B cell (primary cell): Measurements from ENCODE around the gene WDFY4. TPM values are rescaled to one million over a fixed set of nuclear protein-coding genes. Genes with fewer than 3 reads are reported as not detected.

Source experiments
- ATAC-seq: fragments of 200-7000 bp; cut with Tn5 transposase; one replicate; pipeline ENCODE4 v1.10.0; 2021; ENCODE audit warnings: low read depth, mild to moderate bottlenecking, moderate number of reproducible peaks, moderate library complexity
- CTCF ChIA-PET: fragments of 350-600 bp; sonication (Branson Sonifier 250); formaldehyde crosslinking; loops from one replicate; lab custom pipeline; 2021; ENCODE audit warnings: antibody characterized with exemption, inconsistent platforms; lab: Charles Lee
- POLR2A ChIA-PET: fragments of 350-600 bp; sonication (Branson Sonifier 250); formaldehyde crosslinking; loops from one replicate; lab custom pipeline; 2021; ENCODE audit warnings: antibody characterized with exemption; lab: Charles Lee
- DNase-seq: peaks from one replicate; pipeline ENCODE4 v3.0.0; 2013
- H2AFZ ChIP-seq: 2 replicates; pipeline ENCODE4 v1.6.1; 2012; ENCODE audit warnings: mild to moderate bottlenecking, low read depth, low read length; ENCODE audit not compliant: insufficient read depth, poor library complexity, severe bottlenecking
- H3K27ac ChIP-seq, 2 donors: 1 replicate in 1 of 2; 2 replicates in 1 of 2; pipeline ENCODE4 v1.5.1; 2012 to 2013; ENCODE audit warnings: low read length in 2 of 2, mild to moderate bottlenecking in 2 of 2, moderate library complexity in 1 of 2
- H3K27me3 ChIP-seq, 4 experiments: fragments of 200-600 bp in 1 of 4; sonication (generic) in 1 of 4; replicated peaks in 1 of 4; 1 replicate in 2 of 4; 2 replicates in 2 of 4; pipeline versions ENCODE4 v1.6.1 to v1.7.0; 2013 to 2016; ENCODE audit warnings: low read length in 3 of 4, mild to moderate bottlenecking in 2 of 4, mixed read lengths in 1 of 4, moderate library complexity in 1 of 4; ENCODE audit not compliant: insufficient read depth in 4 of 4, control insufficient read depth in 3 of 4; ENCODE audit errors: control extremely low read depth in 1 of 4
- H3K36me3 ChIP-seq, 2 experiments: replicated peaks in 1 of 2; 1 replicate in 1 of 2; 2 replicates in 1 of 2; pipeline versions ENCODE4 v1.6.1 to v1.7.1; 2013; ENCODE audit warnings: low read length in 1 of 2; ENCODE audit not compliant: insufficient read depth in 2 of 2, control insufficient read depth in 1 of 2; ENCODE audit errors: control extremely low read depth in 1 of 2, extremely low read depth in 1 of 2
- H3K4me1 ChIP-seq, 2 donors: fragments of 200-600 bp in 1 of 2; sonication (generic) in 1 of 2; 1 replicate in 1 of 2; 2 replicates in 1 of 2; pipeline versions ENCODE4 v1.5.1 to v1.6.1; 2013 to 2017; ENCODE audit warnings: low read length in 2 of 2; ENCODE audit not compliant: control insufficient read depth in 2 of 2, insufficient read depth in 2 of 2
- H3K4me2 ChIP-seq: replicated peaks from 2 replicates; pipeline ENCODE3; 2012; ENCODE audit warnings: mild to moderate bottlenecking, low read depth, low read length; ENCODE audit not compliant: poor library complexity, severe bottlenecking
- H3K4me3 ChIP-seq, 5 experiments: fragments of 200-600 bp in 1 of 5; sonication (generic) in 1 of 5; 1 replicate in 3 of 5; 2 replicates in 2 of 5; pipeline versions ENCODE4 v1.5.1 to v1.7.0; 2011 to 2016; ENCODE audit warnings: low read length in 4 of 5, mild to moderate bottlenecking in 4 of 5, low read depth in 2 of 5, control low read depth in 1 of 5, moderate library complexity in 1 of 5; ENCODE audit not compliant: insufficient read depth in 1 of 5; ENCODE audit errors: control extremely low read depth in 1 of 5, extremely low read depth in 1 of 5
- H3K79me2 ChIP-seq: fragments of 200-600 bp; sonication (generic); one replicate; pipeline ENCODE4 v1.6.0; 2016; ENCODE audit warnings: low read length; ENCODE audit not compliant: control insufficient read depth, insufficient read depth
- H3K9ac ChIP-seq: fragments of 200-600 bp; sonication (generic); 2 replicates; pipeline ENCODE4 v1.6.1; 2017; ENCODE audit warnings: mild to moderate bottlenecking, low read length, moderate library complexity
- H3K9me3 ChIP-seq, 3 donors: one replicate each; pipeline versions ENCODE4 v1.6.1 to v1.7.1; 2013; ENCODE audit warnings: low read length in 2 of 3; ENCODE audit not compliant: control insufficient read depth in 2 of 3, insufficient read depth in 1 of 3; ENCODE audit errors: control extremely low read depth in 1 of 3
- H4K20me1 ChIP-seq: 2 replicates; pipeline ENCODE4 v1.6.0; 2012; ENCODE audit warnings: mild to moderate bottlenecking, low read length; ENCODE audit not compliant: insufficient read depth, control insufficient read depth, poor library complexity, severe bottlenecking
- H3K27ac Mint-ChIP-seq: one replicate; pipeline ENCODE4 v1.8.0; 2021; ENCODE audit warnings: mixed read lengths
- H3K27me3 Mint-ChIP-seq: one replicate; pipeline ENCODE4 v1.8.0; 2021; ENCODE audit warnings: mixed read lengths
- H3K4me1 Mint-ChIP-seq: one replicate; pipeline ENCODE4 v1.8.0; 2021; ENCODE audit warnings: mixed read lengths
- H3K4me3 Mint-ChIP-seq: one replicate; pipeline ENCODE4 v1.8.0; 2021; ENCODE audit warnings: mixed read lengths
- H3K9me3 Mint-ChIP-seq: one replicate; pipeline ENCODE4 v1.8.0; 2022; ENCODE audit warnings: mixed read lengths; ENCODE audit not compliant: insufficient read depth
- EZH2 ChIP-seq: IDR thresholded peaks from 2 replicates; pipeline ENCODE4 v1.6.1; 2012; ENCODE audit warnings: borderline replicate concordance, low read depth, mild to moderate bottlenecking, moderate library complexity, low read length; ENCODE audit not compliant: insufficient read depth, poor library complexity, severe bottlenecking
- WGBS: methylation state at CpG from one replicate; pipeline ENCODE4 v1.1.5; 2013; ENCODE audit warnings: missing lambda C conversion rate; ENCODE audit not compliant: insufficient coverage; 5-methylcytosine and 5-hydroxymethylcytosine counted together
- intact Hi-C: fragments of 100-400 bp; cut with micrococcal nuclease; formaldehyde crosslinking; loops from one replicate; pipeline ENCODE4 v1.10.0; 2022
- polyA plus RNA-seq: library from polyadenylated mRNA; depleted of rRNA; stranded (reverse); fragments of >200 nt; gene quantifications from 2 replicates; pipeline ENCODE4 v1.2.3, GENCODE V29; 2012
- total RNA-seq, 2 donors: library from RNA; stranded (reverse); fragments of 120-200 nt in 1 of 2; gene quantifications; 1 replicate in 1 of 2; 2 replicates in 1 of 2; pipeline versions ENCODE4 v1.2.3 to v1.2.4, GENCODE V29; 2013 to 2022
- TF ChIP-seq, protein P1 (sequence below): fragments of 200-600 bp; IDR thresholded peaks from one replicate; pipeline ENCODE4 v1.8.0; 2022; ENCODE audit warnings: antibody characterized with exemption, mild to moderate bottlenecking

The WDFY4 gene
- total and polyA plus RNA-seq, 2 donors (not counting 1 experiment from before 2014, with no cell fraction given): 262 to 560 TPM

DNA sequence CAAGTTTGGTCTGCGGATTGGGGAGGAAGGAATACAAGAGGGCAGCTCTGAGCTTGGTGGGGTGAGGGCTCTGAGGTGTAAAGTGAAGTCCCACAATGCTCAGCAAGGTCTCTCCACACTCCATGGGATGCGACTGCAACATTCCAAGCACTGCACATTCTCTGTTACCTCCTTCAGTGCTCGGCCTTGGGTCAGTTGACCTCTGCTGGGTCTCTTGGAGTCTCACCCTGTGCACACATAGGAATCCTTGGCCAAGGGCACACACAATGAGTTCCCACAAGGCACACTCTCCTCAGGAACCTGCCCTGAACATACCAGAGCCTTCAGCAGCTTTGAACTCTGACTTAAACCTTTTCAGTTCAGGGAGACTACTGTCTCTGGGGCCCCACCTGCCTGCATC, 2.4 kb upstream of the WDFY4 start:
- DNase-seq (no peak), ATAC-seq (no peak)
- ChIA-PET POLR2A (interaction anchor here (0.7 to 4.4 kb wide), 3 partner anchors 12 to 19 kb away, joined by 4 to 263 read pairs (median 4); no protein-coding TSS in a partner anchor), CTCF (interaction anchor here (0.7 to 9.6 kb wide), 5 partner anchors 10 to 24 kb away, joined by 3 to 139 read pairs (median 3); no protein-coding TSS in a partner anchor)
- peak overlapping the region; percentile 35 for H2AFZ ChIP-seq
- TF ChIP-seq, protein P1, sequence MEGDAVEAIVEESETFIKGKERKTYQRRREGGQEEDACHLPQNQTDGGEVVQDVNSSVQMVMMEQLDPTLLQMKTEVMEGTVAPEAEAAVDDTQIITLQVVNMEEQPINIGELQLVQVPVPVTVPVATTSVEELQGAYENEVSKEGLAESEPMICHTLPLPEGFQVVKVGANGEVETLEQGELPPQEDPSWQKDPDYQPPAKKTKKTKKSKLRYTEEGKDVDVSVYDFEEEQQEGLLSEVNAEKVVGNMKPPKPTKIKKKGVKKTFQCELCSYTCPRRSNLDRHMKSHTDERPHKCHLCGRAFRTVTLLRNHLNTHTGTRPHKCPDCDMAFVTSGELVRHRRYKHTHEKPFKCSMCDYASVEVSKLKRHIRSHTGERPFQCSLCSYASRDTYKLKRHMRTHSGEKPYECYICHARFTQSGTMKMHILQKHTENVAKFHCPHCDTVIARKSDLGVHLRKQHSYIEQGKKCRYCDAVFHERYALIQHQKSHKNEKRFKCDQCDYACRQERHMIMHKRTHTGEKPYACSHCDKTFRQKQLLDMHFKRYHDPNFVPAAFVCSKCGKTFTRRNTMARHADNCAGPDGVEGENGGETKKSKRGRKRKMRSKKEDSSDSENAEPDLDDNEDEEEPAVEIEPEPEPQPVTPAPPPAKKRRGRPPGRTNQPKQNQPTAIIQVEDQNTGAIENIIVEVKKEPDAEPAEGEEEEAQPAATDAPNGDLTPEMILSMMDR: no peak
- TF ChIP-seq EZH2: no peak
- H3K27ac ChIP-seq: peak overlapping the region; percentile 29 to 99
- H4K20me1 ChIP-seq: no peaks in the 10 kb centered on the region
- no peak overlapping the region for H3K9ac ChIP-seq
- H3K79me2 ChIP-seq: peaks cover 49% of the 10 kb centered on the region
- peaks cover 2% of the 10 kb centered on the region for H3K9me3 Mint-ChIP-seq
- H3K27me3 ChIP-seq: no peaks in the 10 kb centered on the region
- peak overlapping the region; percentile 34 for H3K4me2 ChIP-seq
- no peak overlapping the region for H3K4me3 ChIP-seq
- peak overlapping the region; percentile 42 for H3K4me3 Mint-ChIP-seq
- no peaks in the 10 kb centered on the region for H3K27me3 Mint-ChIP-seq
- peaks cover 59 to 69% of the 10 kb centered on the region in 2 donors for H3K4me1 ChIP-seq
- 91% methylated on average over 2 of the region's 3 CpGs for WGBS
- H3K27ac Mint-ChIP-seq: peak overlapping the region; percentile 97
- peaks cover 63% of the 10 kb centered on the region for H3K4me1 Mint-ChIP-seq
- H3K9me3 ChIP-seq: peaks cover 3 to 9% (median 4%) of the 10 kb centered on the region in 3 donors
- intact Hi-C loops: loop anchor here (5.0 to 10.0 kb wide), 2 partner anchors 120 to 513 kb away; no protein-coding TSS in a partner anchor
- peaks cover 0 to 2% of the 10 kb centered on the region in 2 experiments for H3K36me3 ChIP-seq

DNA sequence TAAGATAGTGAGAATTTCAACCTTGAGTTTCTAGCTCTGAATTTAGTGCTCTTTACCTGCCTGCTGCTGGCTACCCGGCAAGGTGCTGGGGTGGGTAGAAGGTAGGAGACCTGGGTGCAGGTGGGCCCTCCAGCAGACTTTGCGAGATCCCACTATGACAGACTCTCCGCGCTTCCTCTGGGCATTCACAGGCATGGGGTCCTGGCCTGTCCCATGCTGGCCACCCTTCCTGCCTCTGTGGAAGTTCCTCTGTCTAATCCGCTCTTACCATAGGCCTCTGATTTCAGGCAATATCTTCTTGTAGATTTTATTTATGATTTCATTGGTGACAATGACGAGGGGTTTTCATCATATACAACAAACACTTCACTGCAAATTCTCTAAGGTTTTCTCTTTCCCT, 1.2 kb upstream of the WDFY4 start:
- Histone ChIP-seq H3K27ac (peak overlapping the region; percentile 99), H3K36me3 (peaks cover 0 to 2% of the 10 kb centered on the region in 2 experiments), H3K4me2 (peak overlapping the region; percentile 90), H3K4me3 (peak overlapping the region in 3 of 5 experiments; percentile 73 to 87 (median 86)), H3K4me1 (peaks cover 54 to 65% of the 10 kb centered on the region in 2 donors), H3K9me3 (peaks cover 0 to 6% (median 4%) of the 10 kb centered on the region in 3 donors), H3K79me2 (peaks cover 61% of the 10 kb centered on the region), H2AFZ (peak overlapping the region; percentile 56), H3K27me3 (no peaks in the 10 kb centered on the region), H4K20me1 (no peaks in the 10 kb centered on the region), H3K9ac (peak overlapping the region; percentile 88)
- Mint-ChIP-seq H3K27me3 (no peaks in the 10 kb centered on the region), H3K9me3 (no peaks in the 10 kb centered on the region), H3K4me3 (peak overlapping the region; percentile 94), H3K27ac (peak overlapping the region; percentile 97), H3K4me1 (peaks cover 62% of the 10 kb centered on the region)
- intact Hi-C loops: loop anchor here (5.0 to 10.0 kb wide), 2 partner anchors 119 to 511 kb away; no protein-coding TSS in a partner anchor
- ATAC-seq (no peak), DNase-seq (no peak)
- POLR2A ChIA-PET: interaction anchor here (0.5 to 4.4 kb wide), 6 partner anchors 11 to 105 kb away, joined by 3 to 263 read pairs (median 5); no protein-coding TSS in a partner anchor
- WGBS: 100% methylated on average over 1 of the region's 6 CpGs
- TF ChIP-seq, protein P1: no peak
- TF ChIP-seq EZH2: no peak
- CTCF ChIA-PET: interaction anchor here (0.8 to 9.6 kb wide), 13 partner anchors 11 to 835 kb away, joined by 3 to 139 read pairs (median 8); no protein-coding TSS in a partner anchor
